ENCODE measurements around the gene CYB561D2. TPM values are rescaled to one million over a fixed set of nuclear protein-coding genes. Genes with fewer than 3 reads are reported as not detected.

The CYB561D2 gene
- total and polyA plus RNA-seq, 8 donors, result 6.1 to 26.1 (median 11.1) TPM; not detected in 1

GRCh38 chr3:50342813-50343633 is 7.6 kb upstream of the CYB561D2 start:
- TF ChIP-seq EP300 (IDR thresholded peaks at IDR 0.05) (no peak), CTCF (IDR thresholded peaks at IDR 0.05) (no peak), POLR2A (IDR thresholded peaks at IDR 0.05) (no peak), POLR2AphosphoS5 (IDR thresholded peaks at IDR 0.05) (no peak)
- H3K9me3 ChIP-seq, result no peaks in the 10 kb centered on the region
- H3K4me1 ChIP-seq, result peaks cover 37 to 78% (median 65%) of the 10 kb centered on the region in 4 donors
- H3K27ac ChIP-seq, result no peak overlapping the region
- H3K27me3 ChIP-seq, result no peaks in the 10 kb centered on the region
- intact Hi-C loops (cut with DNase I; ENCODE audit: low total_unique reads), result no loop called here
- H3K4me3 ChIP-seq, result no peak overlapping the region
- peaks cover 6 to 7% (median 6%) of the 10 kb centered on the region in 4 donors for H3K36me3 ChIP-seq
- WGBS, 5 donors, result 75 to 89% (median 83%) methylated on average over 12 to 13 of the region's 13 CpGs
- no peak for DNase-seq

GRCh38 chr3:50345008-50345407 is 5.7 kb upstream of the CYB561D2 start:
- Histone ChIP-seq H3K36me3 (peaks cover 12 to 20% (median 15%) of the 10 kb centered on the region in 4 donors), H3K27ac (peak overlapping the region in 1 of 5 donors; percentile 40), H3K4me3 (peak overlapping the region; percentile 30 to 49 (median 42)), H3K9me3 (no peaks in the 10 kb centered on the region), H3K27me3 (no peaks in the 10 kb centered on the region), H3K4me1 (peaks cover 37 to 76% (median 62%) of the 10 kb centered on the region in 4 donors)
- no peak for DNase-seq
- intact Hi-C loops (cut with DNase I; ENCODE audit: low total_unique reads), result no loop called here
- TF ChIP-seq CTCF (IDR thresholded peaks at IDR 0.05) (no peak), POLR2AphosphoS5 (IDR thresholded peaks at IDR 0.05) (no peak), EP300 (IDR thresholded peaks at IDR 0.05) (no peak), POLR2A (IDR thresholded peaks at IDR 0.05) (no peak)
- 66 to 77% (median 70%) methylated on average over 6 to 8 of the region's 8 CpGs for WGBS, 5 donors

- peak; percentile 79 to 86 for DNase-seq
- intact Hi-C loops (cut with DNase I; ENCODE audit: low total_unique reads), result no loop called here
- Histone ChIP-seq H3K27me3 (no peaks in the 10 kb centered on the region), H3K9me3 (no peaks in the 10 kb centered on the region), H3K4me3 (peak within 1 kb of the TSS; percentile 30 to 49 (median 42)), H3K27ac (peak within 1 kb of the TSS in 3 of 5 donors; percentile 34 to 45 (median 40)), H3K36me3 (peaks cover 12 to 20% (median 15%) of the 10 kb centered on the region in 4 donors), H3K4me1 (peaks cover 35 to 74% (median 61%) of the 10 kb centered on the region in 4 donors)
- whole genome bisulfite sequencing, 5 donors, result 9 to 19% (median 11%) methylated on average over 19 to 45 of the region's 45 CpGs
- TF ChIP-seq EP300 (IDR thresholded peaks at IDR 0.05), result no peak
- peak in 1 of 3 donors; percentile 28 for TF ChIP-seq POLR2AphosphoS5 (IDR thresholded peaks at IDR 0.05)
These were observed 5.0 kb upstream of the CYB561D2 start, which contains the start of gene ZMYND10 for GRCh38 chr3:50345586-50346234. Gene ZMYND10 (minus strand): TSS chr3:50345732. CDS start chr3:50345579, 153 bp downstream.

GRCh38 chr3:50347187-50347813 is 3.4 kb upstream of the CYB561D2 start:
- no peaks in the 10 kb centered on the region for H3K9me3 ChIP-seq
- peaks cover 12 to 20% (median 15%) of the 10 kb centered on the region in 4 donors for H3K36me3 ChIP-seq
- peaks cover 35 to 72% (median 62%) of the 10 kb centered on the region in 4 donors for H3K4me1 ChIP-seq
- DNase-seq, result peak; percentile 77 to 93
- 17 to 26% (median 25%) methylated on average over 12 to 14 of the region's 14 CpGs for WGBS, 5 donors
- H3K4me3 ChIP-seq, result no peak overlapping the region
- TF ChIP-seq POLR2A (IDR thresholded peaks at IDR 0.05) (no peak), CTCF (IDR thresholded peaks at IDR 0.05) (peak in 5 of 7 experiments; percentile 29 to 56 (median 48)), EP300 (IDR thresholded peaks at IDR 0.05) (no peak), POLR2AphosphoS5 (IDR thresholded peaks at IDR 0.05) (peak in 1 of 3 donors; percentile 8)
- peak overlapping the region in 4 of 5 donors; percentile 17 to 60 (median 31) for H3K27ac ChIP-seq
- H3K27me3 ChIP-seq, result no peaks in the 10 kb centered on the region
- intact Hi-C loops (cut with DNase I; ENCODE audit: low total_unique reads), result no loop called here
